Measurements from ENCODE around the gene CTNNAL1.
"Not testable (repeated sequence)": the region's sequence is repeated elsewhere in the genome, so short reads cannot be mapped to it uniquely, and the experiment has no call there.

The CTNNAL1 gene

GRCh38 chr9:109012876-109013678 is at the start of gene CTNNAL1:
Gene CTNNAL1, minus strand, starts transcription at chr9:109013499. Its CDS starts 57 bp downstream, at chr9:109013442.
- DNase-seq, result peak; percentile 91 to 93

GRCh38 chr9:109062543-109062942 is 49.2 kb upstream of the CTNNAL1 start:
- DNase-seq, result no peak

GRCh38 chr9:109060191-109060590 is 46.9 kb upstream of the CTNNAL1 start:
- no peak for DNase-seq

GRCh38 chr9:109053121-109053520 is 39.8 kb upstream of the CTNNAL1 start:
- DNase-seq, result not testable (repeated sequence)

- DNase-seq, result no peak
Observed at GRCh38 chr9:109052416-109052815, 39.1 kb upstream of the CTNNAL1 start.

- no peak for DNase-seq
Observed at GRCh38 chr9:109051733-109052132, 38.4 kb upstream of the CTNNAL1 start.

- DNase-seq, result no peak
Observed at GRCh38 chr9:109050444-109050843, 37.1 kb upstream of the CTNNAL1 start.

GRCh38 chr9:109048822-109049221 is 35.5 kb upstream of the CTNNAL1 start:
- DNase-seq, result no peak

GRCh38 chr9:109047259-109047658 is 34.0 kb upstream of the CTNNAL1 start:
- no peak for DNase-seq

GRCh38 chr9:109046346-109046745 is 33.0 kb upstream of the CTNNAL1 start:
- no peak for DNase-seq

- no peak for DNase-seq
Observed at GRCh38 chr9:109043578-109043977, 30.3 kb upstream of the CTNNAL1 start.

GRCh38 chr9:109040571-109040970 is 27.3 kb upstream of the CTNNAL1 start:
- no peak for DNase-seq

GRCh38 chr9:109039539-109039938 is 26.2 kb upstream of the CTNNAL1 start:
- no peak for DNase-seq

GRCh38 chr9:109037946-109038715 is 24.8 kb upstream of the CTNNAL1 start:
- DNase-seq, result no peak

- no peak for DNase-seq
Observed at GRCh38 chr9:109036744-109037680, 23.7 kb upstream of the CTNNAL1 start.

GRCh38 chr9:109035684-109036423 is 22.6 kb upstream of the CTNNAL1 start:
- DNase-seq, result no peak

GRCh38 chr9:109033941-109034700 is 20.8 kb upstream of the CTNNAL1 start:
- DNase-seq, result no peak

- DNase-seq, result no peak
Observed at GRCh38 chr9:109031241-109031640, 17.9 kb upstream of the CTNNAL1 start.

GRCh38 chr9:109030426-109030825 is 17.1 kb upstream of the CTNNAL1 start:
- DNase-seq, result no peak

- DNase-seq, result no peak
Observed at GRCh38 chr9:109028457-109028856, 15.2 kb upstream of the CTNNAL1 start.

- no peak for DNase-seq
Observed at GRCh38 chr9:109027176-109027575, 13.9 kb upstream of the CTNNAL1 start.

Data from CD4-positive, alpha-beta T cell treated with Interferon alpha-2 for 1 hour (primary cell).